T-helper 9 cell (primary cell): ENCODE results near the gene SMAP2.
"Not testable (repeated sequence)": the region's sequence is repeated elsewhere in the genome, so short reads cannot be mapped to it uniquely, and the experiment has no call there.

Source experiments
- DNase-seq: peaks from one replicate; pipeline ENCODE4 v3.0.0-alpha.2; 2020
- total RNA-seq, 2 donors: gene quantifications; one replicate each; lab custom pipeline; 2026; lab: John Stamatoyannopoulos, UW

Gene SMAP2
- 157 to 236 reads per million in 2 donors for total RNA-seq

GRCh38 chr1:40373323-40374283 lies at the start of gene SMAP2:
Gene SMAP2 (plus strand): TSS chr1:40373727. CDS start chr1:40374121, 394 bp downstream.
- DNase-seq: peak; percentile 95

DNA sequence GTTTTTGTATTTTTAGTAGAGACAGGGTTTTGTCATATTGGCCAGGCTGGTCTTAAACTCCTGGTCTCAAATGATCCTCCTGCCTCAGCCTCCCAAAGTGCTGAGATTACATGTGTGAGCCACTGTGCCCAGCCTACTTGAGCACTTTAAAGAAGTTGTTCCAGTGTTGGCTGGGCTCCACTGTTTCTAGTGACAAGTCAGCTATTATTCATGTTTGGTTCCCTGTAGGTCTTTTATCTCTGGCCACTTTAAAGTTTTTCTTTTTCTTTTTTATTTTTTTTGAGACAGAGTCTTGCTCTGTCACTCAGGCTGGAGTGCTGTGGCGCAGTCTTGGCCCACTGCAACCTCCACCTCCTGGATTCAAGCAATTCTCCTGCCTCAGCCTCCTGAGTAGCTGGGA lies 42.1 kb upstream of the SMAP2 start:
- DNase-seq: not testable (repeated sequence)

DNA sequence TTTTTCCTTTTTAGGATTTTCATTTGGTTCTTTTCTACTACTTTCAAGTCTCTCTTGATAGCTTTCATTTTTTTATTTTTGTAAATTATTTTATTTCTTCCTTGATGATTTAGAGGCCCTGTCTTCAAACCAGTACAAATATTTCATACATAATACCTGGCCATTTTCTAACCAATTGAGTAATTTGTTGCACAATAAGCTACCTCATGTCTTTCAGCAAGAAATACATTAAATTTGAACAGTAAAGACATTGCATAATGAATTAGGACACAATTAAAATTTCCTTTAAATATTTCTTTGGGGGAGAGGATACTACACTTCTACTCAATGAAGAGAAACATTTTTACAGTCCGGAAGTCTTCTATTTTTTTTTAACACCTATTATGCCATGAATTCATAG lies 40.8 kb upstream of the SMAP2 start:
- DNase-seq: no peak

- DNase-seq: no peak
Observed at GRCh38 chr1:40337443-40337842, 36.1 kb upstream of the SMAP2 start.

DNA sequence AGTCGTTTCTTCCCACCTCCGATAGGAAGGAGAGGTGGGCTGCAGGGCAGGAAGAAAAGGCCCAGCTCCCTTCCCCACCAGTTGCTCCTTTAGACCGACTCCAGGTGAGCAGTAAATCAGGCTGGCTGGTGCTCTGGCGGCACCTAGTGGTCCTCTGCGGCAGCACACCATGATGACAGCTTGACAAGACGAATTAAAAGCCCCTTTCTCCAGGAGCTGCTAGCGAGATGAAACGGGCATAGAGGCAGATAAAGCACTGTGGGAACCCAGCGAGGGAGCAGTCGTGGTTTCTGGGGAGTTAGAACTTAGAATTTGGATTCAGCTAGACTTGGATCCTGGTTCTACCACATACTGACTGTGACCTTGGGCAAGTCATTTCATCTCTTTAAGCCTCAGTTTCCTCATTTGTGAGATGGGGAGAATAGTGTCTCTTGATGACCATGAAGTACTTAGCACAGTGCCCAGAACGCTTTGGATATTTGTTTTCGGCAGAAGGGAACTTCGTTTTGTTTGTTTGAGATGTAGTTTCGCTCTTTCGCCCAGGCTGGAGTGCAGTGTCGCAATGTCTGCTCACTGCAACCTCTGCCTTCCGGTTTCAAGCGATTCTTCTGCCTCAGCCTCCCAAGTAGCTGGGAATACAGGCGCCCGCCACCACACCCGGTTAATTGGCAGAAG lies 34.6 kb upstream of the SMAP2 start:
- peak; percentile 82 for DNase-seq

DNA sequence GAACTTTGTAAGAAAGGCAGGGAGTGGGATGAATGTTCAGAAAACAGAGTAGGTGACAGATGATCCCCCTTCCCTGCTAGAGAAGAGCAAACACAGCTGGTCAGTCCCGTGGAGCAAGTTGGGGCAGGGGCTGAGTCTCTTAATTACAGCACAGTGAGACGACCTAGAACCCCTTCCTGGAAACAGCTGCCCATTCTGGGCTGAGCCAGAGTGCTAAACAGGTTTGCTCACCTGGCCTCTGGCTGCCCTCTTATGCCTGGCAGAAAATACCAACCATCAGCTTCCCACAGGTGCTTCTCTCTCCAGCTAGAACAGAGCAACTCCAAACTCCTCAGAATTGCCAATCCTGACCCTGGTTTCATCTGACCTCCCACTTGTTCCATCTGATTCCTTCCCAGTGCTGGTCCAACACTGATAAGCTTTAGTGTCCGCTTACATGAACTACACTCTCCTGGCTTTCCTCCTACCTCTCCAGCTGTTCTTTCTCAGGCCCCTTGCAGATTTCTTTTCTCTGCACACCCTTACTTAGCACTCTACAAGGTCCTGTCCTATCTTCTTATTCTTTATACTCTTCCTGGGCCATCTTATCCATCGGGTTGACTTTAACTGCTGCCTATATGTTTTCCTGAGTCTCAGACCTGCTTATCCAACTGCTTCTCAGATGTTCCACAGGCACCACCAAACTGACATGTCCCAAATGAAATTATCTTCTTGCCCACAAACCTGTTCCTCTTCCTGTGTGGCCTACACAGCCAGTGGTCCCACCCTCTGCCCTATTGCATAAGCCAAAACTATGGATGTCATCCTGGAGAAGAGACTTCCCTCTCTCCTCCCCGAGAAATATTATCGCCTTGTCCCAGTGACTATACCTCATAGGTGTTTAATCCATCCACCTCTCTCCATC lies 33.9 kb upstream of the SMAP2 start:
- DNase-seq: no peak

DNA sequence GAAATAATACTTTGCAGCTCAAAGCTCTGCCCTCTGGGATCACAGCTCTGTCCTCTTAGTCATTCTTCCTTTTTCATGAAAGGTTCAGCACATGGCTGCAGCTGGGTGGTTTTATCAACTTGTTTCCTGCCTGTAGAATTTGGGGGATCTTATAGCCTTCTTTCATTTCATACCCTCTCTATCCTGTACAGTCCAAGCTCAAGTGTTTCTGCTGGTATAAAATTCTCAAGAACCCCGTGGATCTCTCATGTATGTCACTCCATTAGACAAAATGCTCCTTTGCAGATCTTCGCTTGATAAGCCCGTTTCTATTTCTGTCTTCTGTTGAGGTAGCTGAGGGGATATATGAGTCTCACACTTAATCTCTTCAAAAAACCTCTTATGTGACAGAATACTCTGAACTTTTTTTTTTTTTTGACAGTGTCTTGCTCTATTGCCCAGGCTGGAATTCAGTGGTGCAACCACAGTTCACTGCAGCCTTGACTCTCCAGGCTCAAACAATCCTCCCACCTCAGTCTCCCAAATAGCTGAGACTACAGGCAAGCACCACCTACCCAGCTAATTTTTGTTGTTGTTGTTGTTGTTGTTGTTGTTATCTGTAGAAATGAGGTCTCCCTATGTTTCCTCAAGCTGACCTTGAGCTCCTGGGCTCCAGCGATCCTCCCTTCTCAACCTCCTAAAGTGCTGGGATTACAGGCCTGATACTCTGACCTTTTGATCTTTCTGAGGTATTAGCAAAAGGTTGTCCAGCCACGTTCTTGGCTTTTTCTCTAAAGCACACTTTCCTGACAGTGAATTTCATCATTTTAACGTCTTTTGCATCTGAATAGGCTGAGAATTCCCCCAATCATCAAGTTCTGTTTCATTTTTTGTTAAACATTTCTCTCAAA lies 31.8 kb upstream of the SMAP2 start:
- DNase-seq: no peak

- not testable (repeated sequence) for DNase-seq
Observed at GRCh38 chr1:40342381-40342717, 31.2 kb upstream of the SMAP2 start.

GRCh38 chr1:40344597-40344996 lies 28.9 kb upstream of the SMAP2 start:
- no peak for DNase-seq

DNA sequence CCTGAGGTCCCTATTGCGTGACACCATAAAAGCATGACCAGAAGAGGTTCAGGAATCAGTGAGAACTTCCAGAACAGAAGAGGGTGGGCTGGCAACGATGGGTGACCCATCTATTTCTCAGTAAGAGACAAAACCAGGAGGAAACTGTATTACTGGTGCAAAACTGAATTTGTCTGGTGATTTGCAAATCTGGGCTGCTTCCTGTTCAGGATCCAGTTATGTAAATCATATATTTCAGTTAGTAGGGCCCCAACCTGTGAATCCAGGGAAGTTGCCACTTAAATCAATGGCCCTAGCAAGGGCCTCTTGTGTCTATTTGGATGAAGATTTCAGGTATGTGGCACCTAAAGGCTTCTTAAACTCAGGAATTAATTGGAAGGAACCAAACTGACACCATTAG lies 23.1 kb upstream of the SMAP2 start:
- DNase-seq: no peak

GRCh38 chr1:40351124-40351523 lies 22.4 kb upstream of the SMAP2 start:
- no peak for DNase-seq

DNA sequence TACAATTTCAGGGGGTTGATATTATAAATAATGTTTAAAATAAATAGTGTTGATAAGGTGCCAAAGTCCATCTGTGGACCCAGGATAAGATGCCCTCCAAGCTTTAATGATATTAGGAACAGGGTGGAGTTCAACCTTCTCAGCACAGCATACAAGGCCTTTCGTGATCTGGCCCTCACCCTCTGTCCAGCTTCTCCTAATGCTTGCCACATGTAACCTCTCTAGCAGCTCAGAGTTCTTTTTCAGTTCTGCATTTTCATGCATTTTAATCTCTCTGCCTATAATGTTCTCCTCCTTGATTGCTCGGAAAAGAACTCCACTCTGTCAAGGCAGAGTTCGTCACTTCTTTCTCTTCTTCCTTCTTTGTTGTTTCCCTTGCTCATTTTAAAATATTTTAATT lies 21.4 kb upstream of the SMAP2 start:
- no peak for DNase-seq

- no peak for DNase-seq
Observed at GRCh38 chr1:40353082-40353481, 20.4 kb upstream of the SMAP2 start.

GRCh38 chr1:40357625-40358024 lies 15.9 kb upstream of the SMAP2 start:
- DNase-seq: no peak

- DNase-seq: no peak
Observed at GRCh38 chr1:40360631-40361030, 12.9 kb upstream of the SMAP2 start.

DNA sequence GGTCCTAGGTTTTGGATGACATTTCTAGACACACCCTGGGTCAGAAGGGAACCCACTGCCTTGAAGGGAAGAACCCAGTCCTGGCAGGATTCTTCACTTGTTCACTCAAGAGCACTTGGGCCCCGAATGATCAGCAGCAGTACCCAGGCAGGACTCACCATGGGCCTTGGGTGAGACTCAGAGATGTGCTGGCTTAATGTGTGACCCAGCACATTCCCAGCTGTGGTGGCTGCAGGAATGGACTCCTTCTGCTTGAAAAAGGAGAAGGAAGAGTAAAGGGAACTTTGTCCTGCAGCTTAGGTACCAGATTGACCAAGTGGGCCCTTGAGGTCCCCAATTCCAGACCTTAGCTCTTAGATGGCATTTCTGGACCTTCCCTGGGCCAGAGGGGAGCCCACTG lies 12.3 kb upstream of the SMAP2 start:
- no peak for DNase-seq

DNA sequence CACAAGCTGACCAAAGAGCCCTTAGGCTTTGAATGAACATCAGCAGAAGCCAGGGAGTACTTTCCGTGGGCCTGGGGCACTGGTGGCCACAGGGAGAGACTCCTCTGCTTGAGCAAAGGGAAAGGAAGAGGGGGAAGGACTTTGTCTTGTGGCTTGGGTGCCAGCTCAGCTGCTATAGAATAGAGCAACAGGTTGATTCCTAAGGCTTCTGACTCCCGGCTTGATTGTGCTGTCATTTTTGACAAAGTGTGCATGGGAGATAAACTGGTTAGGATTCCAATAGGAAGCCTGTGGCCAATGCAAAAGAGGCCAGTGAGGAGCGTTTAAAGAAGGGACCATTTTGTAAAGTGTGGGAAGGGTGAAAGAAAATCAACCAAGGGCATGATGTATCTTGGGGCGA lies 11.9 kb upstream of the SMAP2 start:
- no peak for DNase-seq

DNA sequence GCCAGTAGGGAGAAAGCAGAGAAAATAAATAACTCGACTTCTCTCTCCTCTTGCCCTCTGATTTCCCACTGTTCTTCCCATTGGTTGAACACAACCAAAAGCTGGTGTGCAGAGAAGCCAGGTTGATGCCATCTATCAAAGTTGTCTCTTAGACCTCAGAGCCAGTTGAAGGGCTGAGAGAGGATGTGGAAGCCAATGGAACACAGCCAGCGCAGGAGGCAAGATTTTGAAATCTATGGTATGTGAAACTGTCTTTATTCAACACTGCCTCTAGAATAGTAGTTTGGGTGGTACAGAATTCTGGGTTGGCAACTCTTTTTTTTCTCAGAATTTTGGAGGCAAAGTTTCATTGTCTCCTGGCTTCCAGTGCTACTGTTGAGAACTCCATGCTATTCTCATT lies 11.3 kb upstream of the SMAP2 start:
- no peak for DNase-seq

DNA sequence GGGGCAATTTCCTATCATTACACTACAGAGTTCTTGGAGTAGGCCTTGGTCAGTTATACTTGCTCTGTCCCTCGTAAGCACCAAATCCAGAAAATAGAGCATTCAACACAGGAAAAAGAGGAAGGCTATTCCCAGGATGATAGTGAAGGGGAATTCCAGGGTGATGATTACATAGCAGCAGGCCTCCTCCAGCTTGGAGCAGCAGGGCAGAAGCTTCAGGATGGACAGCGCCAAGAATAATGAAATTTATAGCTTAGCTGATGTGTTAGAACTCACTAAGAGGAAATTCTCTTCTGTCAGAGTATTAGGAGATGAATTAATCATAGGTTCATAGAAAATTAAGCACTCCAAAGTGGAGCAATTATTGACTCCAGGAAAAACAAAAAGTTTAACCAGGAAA lies 10.8 kb upstream of the SMAP2 start:
- DNase-seq: no peak

DNA sequence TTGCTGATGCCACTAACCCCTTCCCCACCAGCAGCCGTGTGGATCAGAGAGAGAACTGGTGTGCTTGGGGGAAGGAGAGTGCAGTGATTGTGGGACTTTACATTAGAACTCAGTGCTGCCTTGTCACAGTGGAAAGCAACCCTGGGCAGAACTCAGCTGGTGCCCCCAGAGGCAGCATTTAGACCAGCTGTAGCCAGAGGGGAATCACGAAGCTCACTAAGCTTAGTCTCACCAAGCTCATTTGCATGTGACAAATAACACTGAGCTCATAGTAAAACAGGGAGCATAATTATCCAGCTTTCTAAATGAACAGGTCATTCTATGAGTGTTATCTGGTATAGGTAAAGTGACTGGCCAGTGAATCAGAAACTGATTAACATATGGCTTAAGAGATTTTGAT lies 9.8 kb upstream of the SMAP2 start:
- no peak for DNase-seq

- DNase-seq: no peak
Observed at GRCh38 chr1:40371707-40372258, 1.7 kb upstream of the SMAP2 start.
